Measurements from ENCODE around the gene TNFRSF1A. TPM values are rescaled to one million over a fixed set of nuclear protein-coding genes. Genes with fewer than 3 reads are reported as not detected.

TNFRSF1A gene
- total and polyA plus RNA-seq, 10 donors: 22.5 to 578 (median 211) TPM

GRCh38 chr12:6302621-6303020 is 39.3 kb downstream of the TNFRSF1A start:
- peaks cover 0 to 22% (median 0%) of the 10 kb centered on the region in 7 donors for H3K27me3 ChIP-seq (replicated peaks in 1 of 7)
- 67 to 96% (median 88%) methylated on average over 3 of the region's 3 CpGs for WGBS, 5 donors
- intact Hi-C loops (cut with DNase I; ENCODE audit: low total_unique reads): no loop called here
- H3K4me3 ChIP-seq: no peak overlapping the region
- no peak overlapping the region for H3K27ac ChIP-seq
- no peaks in the 10 kb centered on the region for H3K9me3 ChIP-seq
- peak; percentile 21 for DNase-seq
- peaks cover 0 to 13% (median 2%) of the 10 kb centered on the region in 6 donors for H3K4me1 ChIP-seq
- no peak for TF ChIP-seq CTCF (IDR thresholded peaks at IDR 0.05 in 8 of 11, conservative IDR thresholded peaks at IDR 0.05 in 3 of 11)
- no peak for TF ChIP-seq POLR2AphosphoS5 (IDR thresholded peaks at IDR 0.05)
- no peak for TF ChIP-seq POLR2A (IDR thresholded peaks at IDR 0.05)
- no peaks in the 10 kb centered on the region for H3K36me3 ChIP-seq

- Histone ChIP-seq H3K9me3 (no peaks in the 10 kb centered on the region), H3K36me3 (no peaks in the 10 kb centered on the region), H3K4me1 (peaks cover 0 to 6% (median 0%) of the 10 kb centered on the region in 6 donors), H3K27me3 (replicated peaks in 1 of 7) (peaks cover 0 to 22% (median 0%) of the 10 kb centered on the region in 7 donors), H3K4me3 (no peak overlapping the region), H3K27ac (no peak overlapping the region)
- peak; percentile 8 for DNase-seq
- 89 to 94% (median 92%) methylated on average over 7 of the region's 7 CpGs for WGBS, 5 donors
- intact Hi-C loops (cut with DNase I; ENCODE audit: low total_unique reads): no loop called here
- TF ChIP-seq CTCF (IDR thresholded peaks at IDR 0.05 in 8 of 11, conservative IDR thresholded peaks at IDR 0.05 in 3 of 11) (no peak), POLR2A (IDR thresholded peaks at IDR 0.05) (no peak)
These were observed 40.2 kb downstream of the TNFRSF1A start for GRCh38 chr12:6301721-6302120.

GRCh38 chr12:6297170-6297569 is 44.7 kb downstream of the TNFRSF1A start:
- no peak for TF ChIP-seq POLR2A (IDR thresholded peaks at IDR 0.05)
- no peak for TF ChIP-seq POLR2AphosphoS5 (IDR thresholded peaks at IDR 0.05)
- TF ChIP-seq CTCF (IDR thresholded peaks at IDR 0.05 in 8 of 11, conservative IDR thresholded peaks at IDR 0.05 in 3 of 11): no peak
- peak; percentile 15 for DNase-seq
- 93 to 97% (median 93%) methylated on average over 9 to 10 of the region's 10 CpGs for WGBS, 5 donors

GRCh38 chr12:6295094-6295811 is 46.6 kb downstream of the TNFRSF1A start:
- Histone ChIP-seq H3K27ac (no peak overlapping the region), H3K4me1 (peaks cover 0 to 19% (median 0%) of the 10 kb centered on the region in 6 donors), H3K9me3 (no peaks in the 10 kb centered on the region), H3K27me3 (replicated peaks in 1 of 7) (peaks cover 0 to 23% (median 0%) of the 10 kb centered on the region in 7 donors), H3K4me3 (no peak overlapping the region), H3K36me3 (no peaks in the 10 kb centered on the region)
- intact Hi-C loops (cut with DNase I; ENCODE audit: low total_unique reads): no loop called here
- DNase-seq: no peak
- WGBS, 5 donors: 77 to 82% (median 80%) methylated on average over 5 of the region's 5 CpGs
- no peak for TF ChIP-seq POLR2A (IDR thresholded peaks at IDR 0.05)
- TF ChIP-seq CTCF (IDR thresholded peaks at IDR 0.05 in 8 of 11, conservative IDR thresholded peaks at IDR 0.05 in 3 of 11): no peak
- no peak for TF ChIP-seq POLR2AphosphoS5 (IDR thresholded peaks at IDR 0.05)

More at GRCh38 chr12:6297170-6297569, 44.7 kb downstream of the TNFRSF1A start:
- H3K9me3 ChIP-seq: no peaks in the 10 kb centered on the region
- no peaks in the 10 kb centered on the region for H3K36me3 ChIP-seq
- H3K27ac ChIP-seq: no peak overlapping the region
- no peak overlapping the region for H3K4me3 ChIP-seq
- intact Hi-C loops (cut with DNase I; ENCODE audit: low total_unique reads): no loop called here
- H3K27me3 ChIP-seq (replicated peaks in 1 of 7): peaks cover 0 to 31% (median 0%) of the 10 kb centered on the region in 7 donors
- H3K4me1 ChIP-seq: peaks cover 0 to 19% (median 0%) of the 10 kb centered on the region in 6 donors

Data from spleen (tissue), 11 donors.